HFFc6 (cell line): ENCODE measurements around the gene SPINK9. TPM values are rescaled to one million over a fixed set of nuclear protein-coding genes. Genes with fewer than 3 reads are reported as not detected.

Source experiments
- DNase-seq: peaks from one replicate; pipeline ENCODE4 v3.0.0-alpha.2; 2018
- H3K27ac Mint-ChIP-seq: 2 replicates; pipeline ENCODE4 v1.8.0; 2020; ENCODE audit warnings: mild to moderate bottlenecking, mixed read lengths
- H3K27me3 Mint-ChIP-seq: 2 replicates; pipeline ENCODE4 v1.8.0; 2021; ENCODE audit warnings: mild to moderate bottlenecking, moderate library complexity, mixed read lengths; ENCODE audit not compliant: insufficient read depth
- H3K36me3 Mint-ChIP-seq: 2 replicates; pipeline ENCODE4 v1.8.0; 2021; ENCODE audit warnings: low read depth, mixed read lengths
- H3K4me1 Mint-ChIP-seq: 2 replicates; pipeline ENCODE4 v1.8.0; 2020; ENCODE audit warnings: low read depth, mixed read lengths
- H3K4me3 Mint-ChIP-seq: 2 replicates; pipeline ENCODE4 v1.8.0; 2020; ENCODE audit warnings: mild to moderate bottlenecking, moderate library complexity, mixed read lengths
- H3K9me3 Mint-ChIP-seq: 2 replicates; pipeline ENCODE4 v1.8.0; 2020; ENCODE audit warnings: mild to moderate bottlenecking, mixed read lengths
- total RNA-seq, 6 experiments: library from RNA; stranded (reverse); fragmentation: NEBNext Ultra II Directional; extraction: Animal tissue kit (Norgen Biotek cat#: 25700); gene quantifications; 2 replicates in 1 of 6; 3 replicates in 5 of 6; pipeline ENCODE4 v1.2.3, GENCODE V29; 2021
- TF ChIP-seq, protein P1 (sequence below): fragments of 200-600 bp; sonication (generic); IDR thresholded peaks from 2 replicates; pipeline ENCODE4 v1.5.0; 2021; ENCODE audit warnings: antibody characterized with exemption, mild to moderate bottlenecking

SPINK9 gene
- total RNA-seq, 6 experiments from 2014 or later = not detected

DNA sequence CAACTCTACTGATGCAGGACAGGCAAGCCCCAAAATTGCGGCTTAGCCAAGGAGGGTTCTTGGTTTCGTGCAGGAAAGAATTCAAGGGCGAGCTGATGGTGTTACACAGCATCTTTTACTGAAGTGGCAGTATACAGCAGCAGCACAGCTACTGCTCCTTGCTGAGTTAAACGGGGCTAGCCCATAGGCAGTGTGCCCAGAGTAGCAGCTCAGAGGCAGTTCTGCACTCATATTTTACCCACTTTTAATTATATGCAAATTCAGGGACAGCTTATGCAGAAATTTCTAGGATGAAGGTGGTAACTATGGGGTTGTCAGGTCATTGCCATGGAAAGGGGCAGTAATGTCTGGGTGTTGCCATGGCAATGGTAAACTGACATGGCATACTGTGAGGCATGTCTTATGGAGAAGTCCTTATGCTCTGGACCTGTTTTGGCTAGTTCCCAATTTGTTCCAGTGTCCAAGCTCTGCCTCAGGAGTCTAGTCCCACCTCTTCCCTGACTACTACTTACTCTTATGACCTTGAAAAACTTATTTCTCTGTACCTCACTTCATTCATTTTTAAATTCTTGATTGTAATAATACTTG, 2.0 kb upstream of the SPINK9 start:
- no peak for DNase-seq
- TF ChIP-seq, protein P1, sequence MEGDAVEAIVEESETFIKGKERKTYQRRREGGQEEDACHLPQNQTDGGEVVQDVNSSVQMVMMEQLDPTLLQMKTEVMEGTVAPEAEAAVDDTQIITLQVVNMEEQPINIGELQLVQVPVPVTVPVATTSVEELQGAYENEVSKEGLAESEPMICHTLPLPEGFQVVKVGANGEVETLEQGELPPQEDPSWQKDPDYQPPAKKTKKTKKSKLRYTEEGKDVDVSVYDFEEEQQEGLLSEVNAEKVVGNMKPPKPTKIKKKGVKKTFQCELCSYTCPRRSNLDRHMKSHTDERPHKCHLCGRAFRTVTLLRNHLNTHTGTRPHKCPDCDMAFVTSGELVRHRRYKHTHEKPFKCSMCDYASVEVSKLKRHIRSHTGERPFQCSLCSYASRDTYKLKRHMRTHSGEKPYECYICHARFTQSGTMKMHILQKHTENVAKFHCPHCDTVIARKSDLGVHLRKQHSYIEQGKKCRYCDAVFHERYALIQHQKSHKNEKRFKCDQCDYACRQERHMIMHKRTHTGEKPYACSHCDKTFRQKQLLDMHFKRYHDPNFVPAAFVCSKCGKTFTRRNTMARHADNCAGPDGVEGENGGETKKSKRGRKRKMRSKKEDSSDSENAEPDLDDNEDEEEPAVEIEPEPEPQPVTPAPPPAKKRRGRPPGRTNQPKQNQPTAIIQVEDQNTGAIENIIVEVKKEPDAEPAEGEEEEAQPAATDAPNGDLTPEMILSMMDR = no peak
- no peaks in the 10 kb centered on the region for H3K4me1 Mint-ChIP-seq
- no peak overlapping the region for H3K4me3 Mint-ChIP-seq
- H3K9me3 Mint-ChIP-seq = peaks cover 11% of the 10 kb centered on the region
- H3K36me3 Mint-ChIP-seq = no peaks in the 10 kb centered on the region
- H3K27me3 Mint-ChIP-seq = no peaks in the 10 kb centered on the region; the same call in 1 of the 2 replicates
- H3K27ac Mint-ChIP-seq = no peak overlapping the region

DNA sequence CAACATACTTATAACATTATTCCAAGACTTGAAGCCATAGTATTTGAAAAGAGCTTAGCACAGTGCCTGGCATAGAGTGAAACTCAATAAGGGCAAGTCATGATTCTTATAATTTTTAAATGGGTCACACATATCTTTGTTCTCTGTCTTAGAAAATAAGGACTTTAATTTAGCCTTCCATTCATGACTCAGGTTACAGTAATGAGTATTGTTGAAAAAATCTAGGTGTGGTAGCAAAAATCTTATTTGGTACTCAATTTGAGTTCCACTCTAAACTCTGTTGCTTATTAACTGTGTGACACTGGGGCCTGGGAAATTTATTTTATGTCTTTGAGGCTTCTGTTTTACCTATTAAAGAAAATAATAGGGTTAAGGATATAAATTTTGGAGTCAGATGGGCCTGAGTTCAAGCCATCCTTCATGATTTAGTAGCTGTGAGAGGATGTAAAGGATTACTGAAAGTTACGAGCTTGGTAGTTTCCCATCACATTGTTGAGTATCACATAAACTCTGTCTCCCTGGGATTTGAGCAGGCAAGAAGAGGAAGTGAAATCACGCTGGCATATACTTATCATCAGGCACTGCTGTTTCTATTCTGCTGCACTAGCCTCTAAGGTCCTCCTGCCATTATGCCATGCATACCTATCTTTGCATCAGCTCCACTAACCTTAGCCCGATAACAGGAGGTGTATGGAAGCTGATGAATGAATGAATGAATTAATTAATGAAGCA, 1.5 kb downstream of the SPINK9 start:
- H3K36me3 Mint-ChIP-seq = no peaks in the 10 kb centered on the region
- TF ChIP-seq, protein P1 = no peak
- no peak overlapping the region for H3K4me3 Mint-ChIP-seq
- no peak overlapping the region for H3K27ac Mint-ChIP-seq
- no peak for DNase-seq
- peaks cover 9% of the 10 kb centered on the region for H3K9me3 Mint-ChIP-seq
- H3K27me3 Mint-ChIP-seq = no peaks in the 10 kb centered on the region
- no peaks in the 10 kb centered on the region for H3K4me1 Mint-ChIP-seq

DNA sequence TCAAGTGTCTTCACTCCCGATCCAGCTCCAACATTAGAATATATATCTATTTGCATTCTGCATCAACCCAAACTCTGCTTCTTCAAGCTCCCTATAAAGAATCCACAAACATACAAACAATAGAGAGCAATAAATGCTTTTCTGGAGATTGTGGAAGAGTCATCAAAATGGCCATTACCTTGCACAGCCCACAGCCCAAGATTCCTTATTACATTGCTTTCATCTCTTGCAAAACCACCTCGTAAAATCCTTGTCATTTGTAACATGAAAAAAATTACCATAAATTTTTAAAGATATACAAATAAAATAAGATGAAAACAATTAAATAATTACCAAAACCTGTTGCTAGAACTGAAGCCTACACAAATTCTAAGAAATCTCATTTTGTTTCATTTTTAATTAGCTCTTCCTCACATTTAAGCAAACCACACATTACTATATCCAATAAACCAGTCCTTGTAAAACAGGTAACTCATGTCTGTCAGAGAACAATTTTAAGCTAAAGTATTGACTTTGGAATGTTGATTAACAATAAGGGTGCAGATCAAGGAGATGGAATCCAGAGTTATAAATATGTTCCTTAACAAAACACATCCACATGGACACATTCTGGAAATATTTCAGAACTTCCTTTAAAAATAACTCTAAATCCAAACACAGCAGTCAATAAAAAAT, 7.1 kb downstream of the SPINK9 start:
- TF ChIP-seq, protein P1 = no peak
- peaks cover 4% of the 10 kb centered on the region for H3K9me3 Mint-ChIP-seq
- H3K4me1 Mint-ChIP-seq = no peaks in the 10 kb centered on the region
- no peak overlapping the region for H3K27ac Mint-ChIP-seq
- no peaks in the 10 kb centered on the region for H3K36me3 Mint-ChIP-seq
- H3K27me3 Mint-ChIP-seq = no peaks in the 10 kb centered on the region
- no peak for DNase-seq
- H3K4me3 Mint-ChIP-seq = no peak overlapping the region

DNA sequence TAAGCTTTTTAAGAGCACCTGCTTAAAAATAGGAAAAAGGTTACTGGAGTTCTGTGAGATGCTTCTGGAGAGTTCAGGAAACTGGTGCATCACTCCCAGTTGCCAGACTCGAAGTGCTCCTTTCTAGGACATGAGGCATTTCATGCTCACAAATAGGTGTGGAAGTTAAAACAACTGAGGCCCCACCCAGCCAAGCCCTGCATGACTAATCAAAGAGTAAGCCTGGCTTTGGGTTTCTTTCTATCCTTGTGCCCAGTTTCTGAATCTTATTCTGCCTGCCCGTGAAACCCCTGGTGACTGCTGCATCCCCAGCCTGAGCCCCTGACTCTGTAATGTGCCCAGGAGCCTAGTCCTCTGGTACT, 7.7 kb downstream of the SPINK9 start:
- Mint-ChIP-seq H3K36me3 (no peaks in the 10 kb centered on the region), H3K4me1 (no peaks in the 10 kb centered on the region), H3K9me3 (peaks cover 4% of the 10 kb centered on the region), H3K4me3 (no peak overlapping the region), H3K27me3 (no peaks in the 10 kb centered on the region), H3K27ac (no peak overlapping the region)
- TF ChIP-seq, protein P1 = no peak
- no peak for DNase-seq

DNA sequence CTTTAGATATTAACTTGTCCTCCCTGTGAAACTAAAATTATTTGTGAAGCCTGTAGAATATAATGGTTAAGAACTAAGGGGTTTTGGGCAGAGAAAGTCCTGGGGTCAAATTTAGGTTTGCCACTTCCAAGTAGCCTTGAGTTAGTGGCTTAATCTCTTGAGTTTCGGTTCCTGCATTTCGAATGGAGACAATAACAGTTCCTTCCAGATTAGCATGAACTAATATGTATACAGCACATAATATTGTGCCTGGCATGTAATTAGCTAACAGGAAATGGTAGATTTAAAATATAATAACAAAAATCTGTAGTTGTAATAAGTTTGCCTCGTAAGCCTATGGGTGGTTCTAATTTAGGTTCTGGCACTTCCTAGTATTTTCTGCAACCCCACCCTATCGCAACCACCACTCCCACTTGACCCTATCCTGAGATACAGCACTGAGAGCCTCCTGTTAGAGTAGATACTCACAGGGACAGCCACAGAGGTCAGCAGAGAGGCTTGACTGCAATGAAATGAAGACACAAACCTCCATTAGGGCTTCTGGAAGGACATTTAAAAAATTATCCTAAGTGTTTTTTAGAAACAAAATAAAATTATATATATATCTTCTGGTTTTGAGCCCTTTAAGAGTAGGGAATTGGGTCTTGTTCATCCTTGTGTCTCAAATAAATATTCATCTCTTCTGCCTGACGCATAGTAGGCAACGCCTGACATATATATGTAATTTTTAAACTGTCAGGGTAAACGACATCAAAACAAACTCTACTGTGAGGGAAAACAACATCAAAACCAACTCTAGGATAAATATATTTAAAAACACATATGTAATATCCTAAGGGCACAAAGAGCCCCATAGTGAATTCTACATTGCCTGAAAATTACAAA, 8.5 kb downstream of the SPINK9 start:
- Mint-ChIP-seq H3K9me3 (peaks cover 4% of the 10 kb centered on the region), H3K27ac (no peak overlapping the region), H3K27me3 (no peaks in the 10 kb centered on the region), H3K4me1 (no peaks in the 10 kb centered on the region), H3K4me3 (no peak overlapping the region), H3K36me3 (no peaks in the 10 kb centered on the region)
- no peak for DNase-seq
- TF ChIP-seq, protein P1 = no peak
